ENCODE measurements around the gene SNRNP200. TPM values are rescaled to one million over a fixed set of nuclear protein-coding genes. Genes with fewer than 3 reads are reported as not detected.

Gene SNRNP200
- total RNA-seq, 1 donor from 2014 or later, result 97.3 TPM

DNA sequence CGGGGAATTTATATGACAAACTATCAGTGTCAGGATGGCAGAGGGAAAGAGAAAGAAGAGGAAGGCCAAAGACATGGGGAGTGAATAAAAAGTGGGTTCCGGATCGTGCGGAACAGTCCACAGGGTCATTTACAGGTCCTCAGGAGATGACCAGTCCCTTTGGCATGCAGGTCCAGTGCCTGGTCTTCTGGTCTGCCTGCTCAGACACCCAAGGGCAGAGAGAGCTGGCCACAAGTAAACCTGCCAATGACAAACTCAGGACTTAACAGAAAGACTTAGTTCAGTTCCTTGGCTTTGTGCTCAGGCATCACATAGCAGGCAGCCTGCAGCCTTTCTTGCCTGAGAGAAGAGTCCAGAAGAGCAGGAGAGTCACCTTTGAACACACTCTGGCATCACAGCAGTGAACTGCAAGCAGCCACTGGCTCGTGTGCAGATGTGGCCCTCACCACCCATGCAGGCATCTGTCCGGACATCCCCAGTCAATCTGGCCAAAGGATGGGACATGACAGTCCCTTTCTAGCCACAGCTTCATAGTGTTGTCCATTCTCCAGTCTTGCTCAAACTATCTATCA lies 53.5 kb downstream of the SNRNP200 start:
- H3K9me3 ChIP-seq (ENCODE audit: insufficient read depth, low read depth, low read length), result no peaks in the 10 kb centered on the region
- TF ChIP-seq EZH2 (IDR thresholded peaks at IDR 0.05; ENCODE audit: insufficient read depth, low read length), result no peak
- TF ChIP-seq, protein P1, sequence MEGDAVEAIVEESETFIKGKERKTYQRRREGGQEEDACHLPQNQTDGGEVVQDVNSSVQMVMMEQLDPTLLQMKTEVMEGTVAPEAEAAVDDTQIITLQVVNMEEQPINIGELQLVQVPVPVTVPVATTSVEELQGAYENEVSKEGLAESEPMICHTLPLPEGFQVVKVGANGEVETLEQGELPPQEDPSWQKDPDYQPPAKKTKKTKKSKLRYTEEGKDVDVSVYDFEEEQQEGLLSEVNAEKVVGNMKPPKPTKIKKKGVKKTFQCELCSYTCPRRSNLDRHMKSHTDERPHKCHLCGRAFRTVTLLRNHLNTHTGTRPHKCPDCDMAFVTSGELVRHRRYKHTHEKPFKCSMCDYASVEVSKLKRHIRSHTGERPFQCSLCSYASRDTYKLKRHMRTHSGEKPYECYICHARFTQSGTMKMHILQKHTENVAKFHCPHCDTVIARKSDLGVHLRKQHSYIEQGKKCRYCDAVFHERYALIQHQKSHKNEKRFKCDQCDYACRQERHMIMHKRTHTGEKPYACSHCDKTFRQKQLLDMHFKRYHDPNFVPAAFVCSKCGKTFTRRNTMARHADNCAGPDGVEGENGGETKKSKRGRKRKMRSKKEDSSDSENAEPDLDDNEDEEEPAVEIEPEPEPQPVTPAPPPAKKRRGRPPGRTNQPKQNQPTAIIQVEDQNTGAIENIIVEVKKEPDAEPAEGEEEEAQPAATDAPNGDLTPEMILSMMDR (IDR thresholded peaks at IDR 0.05; ENCODE audit: insufficient read depth, low read depth, low read length), result no peak
- peak overlapping the region; percentile 19 for H3K9ac ChIP-seq (ENCODE audit: low read length)
- H3K4me3 Mint-ChIP-seq (ENCODE audit: unreplicated experiment), result peak overlapping the region; percentile 37
- H3K79me2 ChIP-seq (ENCODE audit: insufficient read depth, low read length), result peaks cover 8% of the 10 kb centered on the region
- peak overlapping the region; percentile 38 for H3K27ac Mint-ChIP-seq (ENCODE audit: unreplicated experiment)
- no peaks in the 10 kb centered on the region for H3K9me3 Mint-ChIP-seq (ENCODE audit: unreplicated experiment)
- peak overlapping the region; percentile 53 for H3K4me2 ChIP-seq (ENCODE audit: low read length)
- H4K20me1 ChIP-seq (ENCODE audit: insufficient read depth, low read length), result peaks cover 13% of the 10 kb centered on the region
- FAIRE-seq (peak; percentile 49), DNase-seq (ENCODE audit: low read depth) (peak; percentile 97)
- peaks cover 14% of the 10 kb centered on the region for H3K36me3 ChIP-seq (ENCODE audit: insufficient read depth, low read length)
- H3K27me3 ChIP-seq (ENCODE audit: insufficient read depth, low read length), result no peaks in the 10 kb centered on the region
- H3K4me3 ChIP-seq (ENCODE audit: insufficient read depth, low read depth, low read length), result no peak overlapping the region
- H3K27ac ChIP-seq (ENCODE audit: low read depth, low read length), result no peak overlapping the region
- H2AFZ ChIP-seq (ENCODE audit: low read depth, low read length), result no peak overlapping the region
- peaks cover 17% of the 10 kb centered on the region for H3K36me3 Mint-ChIP-seq (ENCODE audit: low read depth, unreplicated experiment)
- H3K4me1 Mint-ChIP-seq (ENCODE audit: low read depth, unreplicated experiment), result peaks cover 11% of the 10 kb centered on the region
- no peaks in the 10 kb centered on the region for H3K27me3 Mint-ChIP-seq (ENCODE audit: low read depth, unreplicated experiment)
- H3K4me1 ChIP-seq (ENCODE audit: insufficient read depth, low read length), result peaks cover 11% of the 10 kb centered on the region

DNA sequence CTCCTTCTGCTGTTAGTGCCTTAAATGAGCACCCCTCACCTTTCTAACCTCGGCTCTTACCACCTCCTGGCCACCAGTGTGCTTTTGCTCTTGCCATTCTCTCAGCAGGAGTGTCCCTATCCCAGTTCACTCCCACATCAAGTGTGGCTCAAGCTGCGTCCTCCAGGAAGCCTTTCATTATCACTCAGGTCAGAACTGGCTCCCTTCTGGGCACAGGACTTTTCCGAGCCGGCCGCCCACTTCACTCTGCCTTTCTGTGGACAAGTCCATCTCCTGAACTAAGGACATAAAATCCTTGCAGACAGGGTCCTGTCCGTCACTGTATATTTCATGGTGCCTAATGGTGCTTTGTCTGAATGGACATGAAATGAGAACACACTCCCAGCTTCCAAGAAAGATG lies 55.2 kb downstream of the SNRNP200 start:
- H3K4me3 ChIP-seq (ENCODE audit: insufficient read depth, low read depth, low read length), result no peak overlapping the region
- peaks cover 12% of the 10 kb centered on the region for H3K4me1 Mint-ChIP-seq (ENCODE audit: low read depth, unreplicated experiment)
- DNase-seq (ENCODE audit: low read depth) (no peak), FAIRE-seq (no peak)
- no peak overlapping the region for H3K27ac ChIP-seq (ENCODE audit: low read depth, low read length)
- peaks cover 7% of the 10 kb centered on the region for H4K20me1 ChIP-seq (ENCODE audit: insufficient read depth, low read length)
- H3K4me2 ChIP-seq (ENCODE audit: low read length), result no peak overlapping the region
- peaks cover 4% of the 10 kb centered on the region for H3K79me2 ChIP-seq (ENCODE audit: insufficient read depth, low read length)
- H3K36me3 Mint-ChIP-seq (ENCODE audit: low read depth, unreplicated experiment), result peaks cover 17% of the 10 kb centered on the region
- H3K9me3 Mint-ChIP-seq (ENCODE audit: unreplicated experiment), result no peaks in the 10 kb centered on the region
- H3K9me3 ChIP-seq (ENCODE audit: insufficient read depth, low read depth, low read length), result no peaks in the 10 kb centered on the region
- no peak overlapping the region for H2AFZ ChIP-seq (ENCODE audit: low read depth, low read length)
- peaks cover 19% of the 10 kb centered on the region for H3K4me1 ChIP-seq (ENCODE audit: insufficient read depth, low read length)
- peaks cover 14% of the 10 kb centered on the region for H3K36me3 ChIP-seq (ENCODE audit: insufficient read depth, low read length)
- TF ChIP-seq, protein P1 (IDR thresholded peaks at IDR 0.05; ENCODE audit: insufficient read depth, low read depth, low read length), result no peak
- no peak for TF ChIP-seq EZH2 (IDR thresholded peaks at IDR 0.05; ENCODE audit: insufficient read depth, low read length)
- peak overlapping the region; percentile 23 for H3K4me3 Mint-ChIP-seq (ENCODE audit: unreplicated experiment)
- no peak overlapping the region for H3K9ac ChIP-seq (ENCODE audit: low read length)
- H3K27me3 Mint-ChIP-seq (ENCODE audit: low read depth, unreplicated experiment), result no peaks in the 10 kb centered on the region
- H3K27ac Mint-ChIP-seq (ENCODE audit: unreplicated experiment), result no peak overlapping the region
- no peaks in the 10 kb centered on the region for H3K27me3 ChIP-seq (ENCODE audit: insufficient read depth, low read length)

DNA sequence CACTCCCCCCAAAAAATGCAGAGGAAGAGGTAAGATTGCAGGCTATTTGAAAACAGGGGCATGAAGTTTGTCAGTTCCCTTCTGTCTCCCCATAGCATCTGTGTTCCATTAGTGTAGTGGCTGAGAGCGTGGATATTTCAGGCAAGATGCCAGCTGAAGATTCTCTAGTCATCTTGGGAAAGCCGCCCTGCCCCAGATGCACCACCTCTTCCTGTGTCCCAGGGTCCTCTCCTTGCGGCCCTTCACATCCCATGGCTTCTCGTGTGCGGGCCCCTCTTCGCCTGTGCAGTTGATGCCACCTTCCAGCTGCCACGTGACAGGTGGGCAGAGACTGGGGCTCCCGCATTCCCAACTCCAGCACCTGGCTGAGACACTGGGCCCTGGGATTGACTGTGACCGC lies 55.7 kb downstream of the SNRNP200 start:
- Histone ChIP-seq H3K9ac (ENCODE audit: low read length) (no peak overlapping the region), H4K20me1 (ENCODE audit: insufficient read depth, low read length) (peaks cover 7% of the 10 kb centered on the region), H2AFZ (ENCODE audit: low read depth, low read length) (no peak overlapping the region), H3K4me2 (ENCODE audit: low read length) (no peak overlapping the region), H3K79me2 (ENCODE audit: insufficient read depth, low read length) (peaks cover 4% of the 10 kb centered on the region), H3K27me3 (ENCODE audit: insufficient read depth, low read length) (no peaks in the 10 kb centered on the region), H3K4me3 (ENCODE audit: insufficient read depth, low read depth, low read length) (no peak overlapping the region), H3K4me1 (ENCODE audit: insufficient read depth, low read length) (peaks cover 19% of the 10 kb centered on the region), H3K27ac (ENCODE audit: low read depth, low read length) (no peak overlapping the region), H3K36me3 (ENCODE audit: insufficient read depth, low read length) (peaks cover 14% of the 10 kb centered on the region), H3K9me3 (ENCODE audit: insufficient read depth, low read depth, low read length) (no peaks in the 10 kb centered on the region)
- FAIRE-seq (no peak), DNase-seq (ENCODE audit: low read depth) (no peak)
- no peaks in the 10 kb centered on the region for H3K9me3 Mint-ChIP-seq (ENCODE audit: unreplicated experiment)
- no peaks in the 10 kb centered on the region for H3K27me3 Mint-ChIP-seq (ENCODE audit: low read depth, unreplicated experiment)
- H3K27ac Mint-ChIP-seq (ENCODE audit: unreplicated experiment), result no peak overlapping the region
- no peak for TF ChIP-seq EZH2 (IDR thresholded peaks at IDR 0.05; ENCODE audit: insufficient read depth, low read length)
- TF ChIP-seq, protein P1 (IDR thresholded peaks at IDR 0.05; ENCODE audit: insufficient read depth, low read depth, low read length), result no peak
- H3K4me1 Mint-ChIP-seq (ENCODE audit: low read depth, unreplicated experiment), result peaks cover 12% of the 10 kb centered on the region
- peaks cover 17% of the 10 kb centered on the region for H3K36me3 Mint-ChIP-seq (ENCODE audit: low read depth, unreplicated experiment)
- no peak overlapping the region for H3K4me3 Mint-ChIP-seq (ENCODE audit: unreplicated experiment)

All from astrocyte (in vitro differentiated cells and primary cell).